ENCODE measurements around the gene SMARCAD1.

GRCh38 chr4:94168321-94168720 lies 39.3 kb upstream of the SMARCAD1 start:
- no peak for TF ChIP-seq RAD21 (IDR thresholded peaks at IDR 0.05; ENCODE audit: low read depth)
- TF ChIP-seq EP300 (IDR thresholded peaks at IDR 0.05; ENCODE audit: borderline replicate concordance) = no peak
- TF ChIP-seq FOXM1 (IDR thresholded peaks at IDR 0.05; ENCODE audit: borderline replicate concordance, low read depth) = no peak
- TF ChIP-seq TCF12 (IDR thresholded peaks at IDR 0.05; ENCODE audit: low read depth) = no peak
- no peak for TF ChIP-seq TEAD4 (IDR thresholded peaks at IDR 0.05)
- TF ChIP-seq TAF1 (IDR thresholded peaks at IDR 0.05; ENCODE audit: low read depth) = no peak
- TF ChIP-seq YY1 (IDR thresholded peaks at IDR 0.05; ENCODE audit: low read depth) = no peak
- no peak for TF ChIP-seq MAX (IDR thresholded peaks at IDR 0.05)
- no peak for TF ChIP-seq REST (IDR thresholded peaks at IDR 0.05; ENCODE audit: low read depth)
- no peak for TF ChIP-seq CREB1 (IDR thresholded peaks at IDR 0.05; ENCODE audit: low read depth)
- no peak for TF ChIP-seq NFIC (IDR thresholded peaks at IDR 0.05)
- TF ChIP-seq EGR1 (IDR thresholded peaks at IDR 0.05) = no peak
- no peak for TF ChIP-seq CEBPB (IDR thresholded peaks at IDR 0.05)
